ENCODE measurements around the gene SERPINB11. TPM values are rescaled to one million over a fixed set of nuclear protein-coding genes. Genes with fewer than 3 reads are reported as not detected.

SERPINB11 gene
- total RNA-seq, 2 donors from 2014 or later, result not detected

DNA sequence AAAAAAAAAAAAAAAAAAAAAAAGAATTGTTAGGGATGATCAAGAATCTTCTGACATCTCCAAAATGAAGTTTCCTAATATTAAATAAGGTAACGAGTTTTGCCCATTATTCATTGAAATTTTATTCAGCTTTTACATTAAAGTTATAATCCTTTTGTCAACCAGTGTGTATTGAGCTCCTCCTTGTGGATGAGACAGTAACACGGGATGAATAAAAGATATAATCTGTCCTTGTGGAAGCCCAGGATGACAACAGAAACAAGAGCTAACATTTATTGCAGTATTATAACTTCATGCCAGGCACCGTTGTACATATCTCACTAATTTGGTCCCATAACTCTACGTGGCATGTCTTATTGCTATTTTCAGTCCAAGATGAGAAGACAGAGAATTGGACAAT, 39.0 kb downstream of the SERPINB11 start:
- no peak overlapping the region for H3K4me3 ChIP-seq

GRCh38 chr18:63747006-63747405, 44.2 kb downstream of the SERPINB11 start:
- H3K27me3 ChIP-seq, result no peaks in the 10 kb centered on the region
- H3K4me3 ChIP-seq, result no peak overlapping the region
- DNase-seq (ENCODE audit: low spot score), result no peak
- no peak overlapping the region for H3K27ac ChIP-seq
- H3K36me3 ChIP-seq, result no peaks in the 10 kb centered on the region
- no peaks in the 10 kb centered on the region for H3K4me1 ChIP-seq
- no peaks in the 10 kb centered on the region for H3K9me3 ChIP-seq
- TF ChIP-seq, protein P1, sequence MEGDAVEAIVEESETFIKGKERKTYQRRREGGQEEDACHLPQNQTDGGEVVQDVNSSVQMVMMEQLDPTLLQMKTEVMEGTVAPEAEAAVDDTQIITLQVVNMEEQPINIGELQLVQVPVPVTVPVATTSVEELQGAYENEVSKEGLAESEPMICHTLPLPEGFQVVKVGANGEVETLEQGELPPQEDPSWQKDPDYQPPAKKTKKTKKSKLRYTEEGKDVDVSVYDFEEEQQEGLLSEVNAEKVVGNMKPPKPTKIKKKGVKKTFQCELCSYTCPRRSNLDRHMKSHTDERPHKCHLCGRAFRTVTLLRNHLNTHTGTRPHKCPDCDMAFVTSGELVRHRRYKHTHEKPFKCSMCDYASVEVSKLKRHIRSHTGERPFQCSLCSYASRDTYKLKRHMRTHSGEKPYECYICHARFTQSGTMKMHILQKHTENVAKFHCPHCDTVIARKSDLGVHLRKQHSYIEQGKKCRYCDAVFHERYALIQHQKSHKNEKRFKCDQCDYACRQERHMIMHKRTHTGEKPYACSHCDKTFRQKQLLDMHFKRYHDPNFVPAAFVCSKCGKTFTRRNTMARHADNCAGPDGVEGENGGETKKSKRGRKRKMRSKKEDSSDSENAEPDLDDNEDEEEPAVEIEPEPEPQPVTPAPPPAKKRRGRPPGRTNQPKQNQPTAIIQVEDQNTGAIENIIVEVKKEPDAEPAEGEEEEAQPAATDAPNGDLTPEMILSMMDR (IDR thresholded peaks at IDR 0.05), result no peak

More for the DNA sequence above, 39.0 kb downstream of the SERPINB11 start:
- no peaks in the 10 kb centered on the region for H3K27me3 ChIP-seq
- DNase-seq (ENCODE audit: low spot score), result no peak
- H3K36me3 ChIP-seq, result no peaks in the 10 kb centered on the region
- H3K4me1 ChIP-seq, result no peaks in the 10 kb centered on the region
- H3K27ac ChIP-seq, result no peak overlapping the region
- TF ChIP-seq, protein P1 (IDR thresholded peaks at IDR 0.05), result no peak
- no peaks in the 10 kb centered on the region for H3K9me3 ChIP-seq

GRCh38 chr18:63749489-63749888, 46.7 kb downstream of the SERPINB11 start:
- Histone ChIP-seq H3K4me3 (no peak overlapping the region), H3K36me3 (no peaks in the 10 kb centered on the region), H3K4me1 (no peaks in the 10 kb centered on the region), H3K27me3 (no peaks in the 10 kb centered on the region), H3K9me3 (no peaks in the 10 kb centered on the region), H3K27ac (no peak overlapping the region)
- TF ChIP-seq, protein P1 (IDR thresholded peaks at IDR 0.05), result no peak
- DNase-seq (ENCODE audit: low spot score), result no peak

- Histone ChIP-seq H3K4me3 (no peak overlapping the region), H3K9me3 (no peaks in the 10 kb centered on the region), H3K4me1 (no peaks in the 10 kb centered on the region), H3K36me3 (no peaks in the 10 kb centered on the region), H3K27me3 (no peaks in the 10 kb centered on the region), H3K27ac (no peak overlapping the region)
- DNase-seq (ENCODE audit: low spot score), result no peak
- TF ChIP-seq, protein P1 (IDR thresholded peaks at IDR 0.05), result no peak
These were observed 49.9 kb downstream of the SERPINB11 start for GRCh38 chr18:63752636-63753035.

DNA sequence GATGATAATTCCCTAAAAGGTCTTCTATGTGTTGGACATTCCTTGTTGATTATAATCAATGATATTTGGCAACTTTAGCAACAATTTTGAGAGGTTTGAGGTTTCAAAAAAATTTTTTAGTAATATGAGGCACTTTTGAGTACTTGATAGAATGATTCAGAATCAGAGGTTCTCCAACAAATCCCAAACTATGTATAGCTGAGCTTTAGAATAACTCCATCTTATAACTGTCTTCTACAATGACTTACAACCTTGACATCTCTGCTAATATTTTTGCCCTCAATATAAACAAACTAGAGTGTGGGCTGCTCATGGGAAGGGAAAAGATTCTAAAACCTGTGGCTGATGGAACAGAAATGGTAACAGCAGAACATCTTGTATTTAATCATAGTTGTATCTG, 50.9 kb downstream of the SERPINB11 start:
- Histone ChIP-seq H3K36me3 (no peaks in the 10 kb centered on the region), H3K27ac (no peak overlapping the region), H3K4me1 (no peaks in the 10 kb centered on the region), H3K9me3 (no peaks in the 10 kb centered on the region), H3K4me3 (no peak overlapping the region), H3K27me3 (no peaks in the 10 kb centered on the region)
- DNase-seq (ENCODE audit: low spot score), result no peak
- TF ChIP-seq, protein P1 (IDR thresholded peaks at IDR 0.05), result no peak

- TF ChIP-seq, protein P1 (IDR thresholded peaks at IDR 0.05), result no peak
- no peak for DNase-seq (ENCODE audit: low spot score)
- H3K36me3 ChIP-seq, result no peaks in the 10 kb centered on the region
- no peak overlapping the region for H3K27ac ChIP-seq
- H3K4me3 ChIP-seq, result no peak overlapping the region
- no peaks in the 10 kb centered on the region for H3K4me1 ChIP-seq
- H3K27me3 ChIP-seq, result no peaks in the 10 kb centered on the region
- H3K9me3 ChIP-seq, result peaks cover 0 to 17% of the 10 kb centered on the region in 2 donors
These were observed 54.8 kb downstream of the SERPINB11 start for GRCh38 chr18:63757541-63757940.

Measured in right atrium auricular region (tissue), 2 donors.